Skeletal muscle tissue (tissue), 4 donors: Measurements from ENCODE around the gene FRY. TPM values are rescaled to one million over a fixed set of nuclear protein-coding genes. Genes with fewer than 3 reads are reported as not detected.

Source experiments
- H3K27ac ChIP-seq: one replicate; pipeline ENCODE4 v1.7.0; 2013; ENCODE audit warnings: mild to moderate bottlenecking, low read depth, low read length, inconsistent platforms
- H3K27me3 ChIP-seq, 3 donors: one replicate each; pipeline ENCODE4 v1.7.0; 2013; ENCODE audit warnings: low read length in 3 of 3; ENCODE audit not compliant: control insufficient read depth in 3 of 3, insufficient read depth in 3 of 3
- H3K36me3 ChIP-seq, 3 donors: one replicate each; pipeline ENCODE4 v1.7.0; 2013; ENCODE audit warnings: low read length in 3 of 3; ENCODE audit not compliant: control insufficient read depth in 3 of 3, insufficient read depth in 3 of 3
- H3K4me1 ChIP-seq, 3 donors: one replicate each; pipeline ENCODE4 v1.7.0; 2013; ENCODE audit warnings: low read length in 3 of 3, mild to moderate bottlenecking in 3 of 3; ENCODE audit not compliant: control insufficient read depth in 3 of 3, insufficient read depth in 3 of 3
- H3K4me3 ChIP-seq, 3 donors: one replicate each; pipeline ENCODE4 v1.7.0; 2013; ENCODE audit warnings: low read length in 3 of 3
- H3K9ac ChIP-seq, 3 donors: one replicate each; pipeline ENCODE4 v1.7.0; 2013; ENCODE audit warnings: low read length in 3 of 3, mild to moderate bottlenecking in 3 of 3, moderate library complexity in 2 of 3, low read depth in 1 of 3
- H3K9me3 ChIP-seq, 3 donors: one replicate each; pipeline ENCODE4 v1.7.0; 2013; ENCODE audit warnings: low read length in 3 of 3; ENCODE audit not compliant: control insufficient read depth in 3 of 3
- total RNA-seq: library from RNA; depleted of rRNA; stranded (reverse); fragments of >200 nt; gene quantifications from one replicate; pipeline ENCODE4 v1.2.3, GENCODE V29; 2014
- donor health status: Osteomylitis.

FRY gene
- total RNA-seq, 1 donor from 2014 or later: 59.0 TPM

GRCh38 chr13:32278426-32278825, 246.9 kb downstream of the FRY start:
- H3K9ac ChIP-seq: no peak overlapping the region
- H3K4me3 ChIP-seq: no peak overlapping the region
- no peaks in the 10 kb centered on the region for H3K9me3 ChIP-seq
- no peaks in the 10 kb centered on the region for H3K4me1 ChIP-seq
- H3K36me3 ChIP-seq: peaks cover 21 to 59% (median 55%) of the 10 kb centered on the region in 3 donors
- H3K27ac ChIP-seq: no peak overlapping the region
- H3K27me3 ChIP-seq: no peaks in the 10 kb centered on the region

GRCh38 chr13:32281096-32281495, 249.5 kb downstream of the FRY start:
- H3K27me3 ChIP-seq: no peaks in the 10 kb centered on the region
- no peaks in the 10 kb centered on the region for H3K9me3 ChIP-seq
- no peaks in the 10 kb centered on the region for H3K4me1 ChIP-seq
- H3K36me3 ChIP-seq: peaks cover 14 to 49% (median 47%) of the 10 kb centered on the region in 3 donors
- no peak overlapping the region for H3K27ac ChIP-seq
- no peak overlapping the region for H3K4me3 ChIP-seq
- no peak overlapping the region for H3K9ac ChIP-seq

GRCh38 chr13:32282096-32282711, 250.6 kb downstream of the FRY start:
- H3K4me3 ChIP-seq: no peak overlapping the region
- no peak overlapping the region for H3K27ac ChIP-seq
- no peaks in the 10 kb centered on the region for H3K27me3 ChIP-seq
- H3K4me1 ChIP-seq: no peaks in the 10 kb centered on the region
- H3K36me3 ChIP-seq: peaks cover 9 to 42% (median 39%) of the 10 kb centered on the region in 3 donors
- H3K9me3 ChIP-seq: no peaks in the 10 kb centered on the region
- H3K9ac ChIP-seq: no peak overlapping the region

GRCh38 chr13:32284927-32285632, 253.5 kb downstream of the FRY start:
- no peak overlapping the region for H3K9ac ChIP-seq
- H3K27ac ChIP-seq: peak overlapping the region; percentile 15
- no peak overlapping the region for H3K4me3 ChIP-seq
- no peaks in the 10 kb centered on the region for H3K4me1 ChIP-seq
- H3K27me3 ChIP-seq: no peaks in the 10 kb centered on the region
- H3K36me3 ChIP-seq: peaks cover 2 to 19% (median 19%) of the 10 kb centered on the region in 3 donors
- no peaks in the 10 kb centered on the region for H3K9me3 ChIP-seq

- Histone ChIP-seq H3K9me3 (no peaks in the 10 kb centered on the region), H3K27ac (peak overlapping the region; percentile 16), H3K4me1 (no peaks in the 10 kb centered on the region), H3K36me3 (peaks cover 2 to 21% (median 19%) of the 10 kb centered on the region in 3 donors), H3K4me3 (no peak overlapping the region), H3K27me3 (no peaks in the 10 kb centered on the region), H3K9ac (no peak overlapping the region)
Observed at GRCh38 chr13:32285633-32285965, 254.0 kb downstream of the FRY start.

- Histone ChIP-seq H3K9ac (no peak overlapping the region), H3K4me1 (no peaks in the 10 kb centered on the region), H3K9me3 (no peaks in the 10 kb centered on the region), H3K4me3 (no peak overlapping the region), H3K27me3 (no peaks in the 10 kb centered on the region), H3K36me3 (peaks cover 9 to 14% (median 10%) of the 10 kb centered on the region in 3 donors), H3K27ac (no peak overlapping the region)
Observed at GRCh38 chr13:32297206-32297605, 265.6 kb downstream of the FRY start.

- Histone ChIP-seq H3K4me3 (no peak overlapping the region), H3K36me3 (peaks cover 9 to 14% (median 10%) of the 10 kb centered on the region in 3 donors)
Observed at GRCh38 chr13:32298695-32299094, 267.1 kb downstream of the FRY start.

GRCh38 chr13:32299893-32300292, 268.3 kb downstream of the FRY start:
- no peaks in the 10 kb centered on the region for H3K9me3 ChIP-seq
- H3K27ac ChIP-seq: no peak overlapping the region
- peaks cover 0 to 3% (median 0%) of the 10 kb centered on the region in 3 donors for H3K27me3 ChIP-seq
- H3K4me1 ChIP-seq: no peaks in the 10 kb centered on the region
- no peak overlapping the region for H3K9ac ChIP-seq
- H3K4me3 ChIP-seq: no peak overlapping the region
- H3K36me3 ChIP-seq: peaks cover 6 to 10% (median 6%) of the 10 kb centered on the region in 3 donors

More at GRCh38 chr13:32298695-32299094, 267.1 kb downstream of the FRY start:
- Histone ChIP-seq H3K27me3 (peaks cover 0 to 3% (median 0%) of the 10 kb centered on the region in 3 donors), H3K9ac (no peak overlapping the region), H3K27ac (no peak overlapping the region), H3K4me1 (no peaks in the 10 kb centered on the region), H3K9me3 (no peaks in the 10 kb centered on the region)

GRCh38 chr13:32300406-32300805, 268.8 kb downstream of the FRY start:
- Histone ChIP-seq H3K27me3 (peaks cover 0 to 3% (median 0%) of the 10 kb centered on the region in 3 donors), H3K9ac (no peak overlapping the region), H3K27ac (no peak overlapping the region), H3K9me3 (no peaks in the 10 kb centered on the region), H3K36me3 (peaks cover 2 to 6% (median 2%) of the 10 kb centered on the region in 3 donors), H3K4me1 (no peaks in the 10 kb centered on the region), H3K4me3 (no peak overlapping the region)

GRCh38 chr13:32300920-32301319, 269.3 kb downstream of the FRY start:
- no peak overlapping the region for H3K27ac ChIP-seq
- H3K9me3 ChIP-seq: no peaks in the 10 kb centered on the region
- H3K36me3 ChIP-seq: peaks cover 0 to under 1% (median 0%) of the 10 kb centered on the region in 3 donors
- peaks cover 0 to 3% (median 0%) of the 10 kb centered on the region in 3 donors for H3K27me3 ChIP-seq
- no peak overlapping the region for H3K9ac ChIP-seq
- H3K4me1 ChIP-seq: no peaks in the 10 kb centered on the region
- no peak overlapping the region for H3K4me3 ChIP-seq
